HG02840 (cell line): ENCODE measurements around the gene COG8.
"Not testable (repeated sequence)": the region's sequence is repeated elsewhere in the genome, so short reads cannot be mapped to it uniquely, and the experiment has no call there.

Source experiments
- ATAC-seq: cut with Tn5 transposase; IDR thresholded peaks from one replicate; pipeline ENCODE4 v1.9.1; 2021; ENCODE audit warnings: mild to moderate bottlenecking, moderate library complexity, moderate number of reproducible peaks; ENCODE audit not compliant: unreplicated experiment, low FRiP score

COG8 gene, protein sequence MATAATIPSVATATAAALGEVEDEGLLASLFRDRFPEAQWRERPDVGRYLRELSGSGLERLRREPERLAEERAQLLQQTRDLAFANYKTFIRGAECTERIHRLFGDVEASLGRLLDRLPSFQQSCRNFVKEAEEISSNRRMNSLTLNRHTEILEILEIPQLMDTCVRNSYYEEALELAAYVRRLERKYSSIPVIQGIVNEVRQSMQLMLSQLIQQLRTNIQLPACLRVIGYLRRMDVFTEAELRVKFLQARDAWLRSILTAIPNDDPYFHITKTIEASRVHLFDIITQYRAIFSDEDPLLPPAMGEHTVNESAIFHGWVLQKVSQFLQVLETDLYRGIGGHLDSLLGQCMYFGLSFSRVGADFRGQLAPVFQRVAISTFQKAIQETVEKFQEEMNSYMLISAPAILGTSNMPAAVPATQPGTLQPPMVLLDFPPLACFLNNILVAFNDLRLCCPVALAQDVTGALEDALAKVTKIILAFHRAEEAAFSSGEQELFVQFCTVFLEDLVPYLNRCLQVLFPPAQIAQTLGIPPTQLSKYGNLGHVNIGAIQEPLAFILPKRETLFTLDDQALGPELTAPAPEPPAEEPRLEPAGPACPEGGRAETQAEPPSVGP

DNA sequence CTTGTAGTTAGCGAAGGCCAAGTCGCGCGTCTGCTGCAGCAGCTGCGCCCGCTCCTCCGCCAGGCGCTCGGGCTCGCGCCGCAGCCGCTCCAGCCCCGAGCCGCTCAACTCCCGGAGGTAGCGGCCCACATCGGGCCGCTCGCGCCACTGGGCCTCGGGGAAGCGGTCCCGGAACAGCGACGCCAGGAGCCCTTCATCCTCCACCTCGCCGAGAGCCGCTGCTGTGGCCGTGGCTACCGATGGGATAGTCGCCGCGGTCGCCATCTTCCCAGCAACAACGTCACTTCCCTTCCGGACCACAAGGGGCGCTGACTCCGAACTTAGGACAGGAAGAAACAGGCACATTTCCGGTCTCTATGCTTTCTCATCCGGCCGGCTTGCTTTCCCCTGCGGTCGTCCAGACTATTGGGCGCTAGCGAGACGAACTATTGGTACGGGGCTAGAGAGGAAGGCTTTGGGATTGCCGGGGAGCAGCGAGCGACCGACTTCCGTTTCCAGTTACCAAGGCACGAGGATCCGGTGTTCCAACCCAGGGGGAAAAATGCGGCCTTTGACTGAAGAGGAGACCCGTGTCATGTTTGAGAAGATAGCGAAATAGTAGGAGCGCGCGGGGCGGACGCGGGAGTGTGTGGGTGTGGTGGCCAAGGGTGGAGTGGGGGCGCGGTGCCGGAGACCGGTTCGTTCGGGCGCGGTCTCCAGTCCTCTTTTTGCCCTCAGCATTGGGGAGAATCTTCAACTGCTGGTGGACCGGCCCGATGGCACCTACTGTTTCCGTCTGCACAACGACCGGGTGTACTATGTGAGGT is at the start of gene COG8, which contains the start of gene NIP7:
COG8 (minus strand) TSS at position 276 of the 806 bp plus-strand sequence; CDS start at position 264, 12 bp downstream.
NIP7 (plus strand) TSS at position 484 of the 806 bp plus-strand sequence; CDS start at position 542, 58 bp downstream.
- peak; percentile 87 for ATAC-seq

- ATAC-seq: no peak
Observed at GRCh38 chr16:69386596-69386995, 47.2 kb upstream of the COG8 start.

GRCh38 chr16:69384974-69385373 is 45.6 kb upstream of the COG8 start:
- no peak for ATAC-seq

- ATAC-seq: no peak
Observed at GRCh38 chr16:69382421-69382820, 43.1 kb upstream of the COG8 start.

- ATAC-seq: no peak
Observed at GRCh38 chr16:69381231-69381630, 41.9 kb upstream of the COG8 start.

DNA sequence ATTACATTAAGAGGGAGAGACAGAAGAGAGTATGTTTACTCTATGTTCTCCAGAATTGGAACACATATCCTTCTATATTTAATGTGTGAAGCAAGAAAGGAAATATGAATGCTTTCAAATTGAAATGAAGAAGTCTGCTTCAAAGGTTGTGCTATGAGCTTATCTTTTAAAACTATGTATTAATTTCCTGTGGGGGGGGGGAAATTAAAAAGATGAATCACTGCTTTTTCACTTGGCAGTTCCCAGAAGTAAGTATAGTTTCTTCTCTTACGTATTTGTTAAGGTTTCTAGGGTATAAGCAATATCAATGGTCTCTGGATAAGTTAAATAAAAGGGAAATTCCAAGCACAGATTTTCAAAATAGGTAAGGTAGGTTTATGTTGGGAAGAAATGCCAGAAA is 39.4 kb upstream of the COG8 start:
- ATAC-seq: no peak

GRCh38 chr16:69378036-69378435 is 38.7 kb upstream of the COG8 start:
- no peak for ATAC-seq

- no peak for ATAC-seq
Observed at GRCh38 chr16:69376393-69377059, 37.2 kb upstream of the COG8 start.

DNA sequence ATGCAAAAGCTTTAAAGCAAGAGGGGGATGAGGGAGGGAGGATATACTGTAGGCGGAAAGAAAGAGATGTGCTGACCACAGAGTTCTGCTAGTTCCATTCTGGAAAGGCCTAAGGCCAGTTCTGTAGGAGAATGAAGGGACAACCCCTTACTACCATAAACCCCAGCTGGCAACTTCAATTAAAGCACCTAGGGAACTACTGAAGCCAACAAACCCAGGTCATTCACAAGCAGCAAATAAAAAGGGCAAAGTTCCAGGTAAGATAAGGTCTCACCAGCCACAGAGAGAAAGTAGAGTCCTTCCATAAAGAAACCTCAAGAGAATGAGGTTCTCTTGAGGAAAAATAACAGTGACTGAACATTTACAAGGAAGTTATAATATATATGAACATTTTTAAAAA is 33.7 kb upstream of the COG8 start:
- no peak for ATAC-seq

DNA sequence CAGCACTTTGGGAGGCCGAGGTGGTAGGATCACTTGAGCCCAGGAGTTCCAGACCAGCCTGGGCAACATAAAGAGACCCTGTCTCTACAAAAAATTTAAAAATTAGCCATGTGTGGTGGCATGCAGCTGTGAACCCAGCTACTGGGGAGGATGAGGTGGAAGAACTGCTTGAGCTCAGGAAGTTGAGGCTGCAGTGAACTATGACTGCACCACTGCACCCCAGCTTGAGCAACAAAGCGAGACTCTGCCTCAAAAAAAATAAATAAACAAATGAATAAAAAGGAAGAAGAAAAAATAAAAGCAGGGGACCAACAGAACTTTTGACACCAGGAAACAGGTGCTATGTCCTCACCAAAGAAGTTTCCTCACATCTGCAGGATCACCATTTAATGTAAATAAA is 32.2 kb upstream of the COG8 start:
- ATAC-seq: no peak

- no peak for ATAC-seq
Observed at GRCh38 chr16:69368866-69369265, 29.5 kb upstream of the COG8 start.

- ATAC-seq: no peak
Observed at GRCh38 chr16:69367980-69368379, 28.6 kb upstream of the COG8 start.

DNA sequence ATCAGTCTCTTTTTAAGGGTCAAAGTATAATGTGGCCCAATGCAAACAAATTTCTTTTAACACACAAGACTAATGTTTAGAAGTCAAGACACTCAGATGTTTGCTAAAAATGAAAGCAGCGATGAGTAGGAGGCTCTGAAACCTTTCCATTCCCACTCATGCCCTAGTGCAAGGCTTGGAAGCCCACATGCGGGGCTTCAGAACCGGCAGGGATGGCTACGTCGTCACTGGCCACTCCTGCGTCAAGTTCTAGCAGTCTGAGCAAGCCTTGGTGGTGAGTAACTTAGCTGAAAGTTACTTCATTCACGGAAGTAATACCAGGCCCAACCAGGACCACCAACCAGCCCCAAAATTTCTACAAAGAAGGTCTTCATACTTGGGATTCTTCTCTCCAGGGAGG is 27.1 kb upstream of the COG8 start:
- no peak for ATAC-seq

- no peak for ATAC-seq
Observed at GRCh38 chr16:69365901-69366300, 26.5 kb upstream of the COG8 start.

GRCh38 chr16:69364088-69364487 is 24.7 kb upstream of the COG8 start:
- no peak for ATAC-seq

- ATAC-seq: no peak
Observed at GRCh38 chr16:69363281-69363717, 23.9 kb upstream of the COG8 start.

DNA sequence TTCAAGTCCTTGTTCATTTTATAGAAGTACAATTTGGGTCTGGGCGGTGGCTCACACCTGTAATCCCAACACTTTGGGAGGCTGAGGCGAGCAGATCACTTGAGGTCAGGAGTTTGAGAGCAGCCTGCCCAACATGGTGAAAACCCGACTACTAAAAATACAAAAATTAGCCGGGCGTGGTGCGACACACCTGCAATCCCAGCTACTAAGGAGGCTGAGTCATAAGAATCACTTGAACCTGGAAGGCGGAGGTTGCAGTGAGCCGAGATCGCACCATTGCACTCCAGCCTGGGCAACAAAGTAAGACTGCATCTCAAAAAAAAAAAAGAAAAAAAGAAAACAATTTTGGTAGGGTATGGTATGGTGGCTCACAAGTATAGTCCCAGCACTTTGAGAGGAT is 20.7 kb upstream of the COG8 start:
- not testable (repeated sequence) for ATAC-seq

- no peak for ATAC-seq
Observed at GRCh38 chr16:69351309-69352027, 12.1 kb upstream of the COG8 start, which contains the start of gene TMED6. Gene TMED6, minus strand, starts transcription at chr16:69351786. Its CDS starts 33 bp downstream, at chr16:69351753.

DNA sequence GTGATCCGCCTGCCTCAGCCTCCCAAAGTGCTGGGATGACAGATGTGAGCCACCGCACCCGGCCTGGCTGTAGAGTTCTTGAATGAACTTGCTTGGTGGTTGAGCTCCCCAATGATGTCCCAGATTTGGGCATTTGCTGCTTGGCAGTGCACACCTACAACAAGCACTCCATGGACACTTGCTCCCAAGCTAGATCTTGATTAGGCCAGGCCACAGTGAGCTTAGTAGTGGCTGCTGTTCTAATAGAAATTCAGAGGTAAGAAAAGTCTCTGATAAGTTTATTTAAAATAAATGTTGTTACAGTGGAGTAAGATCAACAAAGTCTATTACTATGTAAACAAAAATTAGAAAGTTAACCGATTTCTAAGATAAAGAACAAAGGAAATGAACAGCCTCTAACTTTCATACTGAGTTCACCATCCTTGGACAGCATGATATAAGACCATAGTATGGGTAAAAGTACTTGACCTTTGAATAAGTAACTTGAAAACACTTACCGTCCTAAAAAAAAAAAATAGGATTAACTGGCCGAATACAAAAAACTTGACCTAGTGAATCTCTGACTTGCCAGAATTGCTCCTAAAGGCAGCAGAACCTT is 11.3 kb upstream of the COG8 start:
- no peak for ATAC-seq
